ENCODE measurements around the gene ATAD5.

DNA sequence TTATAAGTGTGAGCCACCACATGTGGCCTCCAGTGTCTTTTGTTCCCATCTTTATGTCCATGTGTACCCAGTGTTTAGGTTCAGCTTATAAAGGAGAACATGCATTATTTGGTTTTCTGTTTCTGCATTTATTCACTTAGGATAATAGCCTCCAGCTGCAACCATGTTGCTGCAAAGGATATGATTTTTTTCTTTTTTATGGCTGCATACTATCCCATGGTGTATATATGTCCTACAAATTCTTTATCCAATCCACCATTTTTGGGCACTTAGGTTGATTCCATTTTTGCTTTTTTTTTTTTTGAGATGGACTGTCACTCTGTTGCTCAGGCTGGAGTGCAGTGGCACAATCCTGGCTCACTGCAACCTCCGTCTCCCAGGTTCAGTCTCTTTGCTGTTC lies 32.9 kb downstream of the ATAD5 start:
- TF ChIP-seq POLR2A (IDR thresholded peaks at IDR 0.05; ENCODE audit: low read length) (no peak), GATA1 (IDR thresholded peaks at IDR 0.05; ENCODE audit: low read depth, low read length) (no peak)
